ENCODE measurements around the gene C9orf153.
"Not testable (repeated sequence)": the region's sequence is repeated elsewhere in the genome, so short reads cannot be mapped to it uniquely, and the experiment has no call there.

C9orf153 gene

GRCh38 chr9:86200599-86201162 is 58.8 kb downstream of the C9orf153 start:
- no peaks in the 10 kb centered on the region for H3K9me3 ChIP-seq (ENCODE audit: control insufficient read depth, insufficient read depth, low read length)
- H3K4me1 ChIP-seq (ENCODE audit: control insufficient read depth, insufficient read depth, low read length) = no peaks in the 10 kb centered on the region
- DNase-seq (ENCODE audit: low read depth, low spot score) = no peak
- no peaks in the 10 kb centered on the region for H3K27me3 ChIP-seq (ENCODE audit: control insufficient read depth, insufficient read depth, low read length)
- H3K27ac ChIP-seq (ENCODE audit: low read length) = no peak overlapping the region
- WGBS (ENCODE audit: insufficient coverage, insufficient read length) = no CpG with 5 or more reads among the region's 2 CpGs
- no peak overlapping the region for H3K4me3 ChIP-seq (ENCODE audit: low read length)
- no peaks in the 10 kb centered on the region for H3K36me3 ChIP-seq (ENCODE audit: control insufficient read depth, insufficient read depth, low read length)

- Histone ChIP-seq H3K36me3 (ENCODE audit: control insufficient read depth, insufficient read depth, low read length) (no peaks in the 10 kb centered on the region), H3K27me3 (ENCODE audit: control insufficient read depth, insufficient read depth, low read length) (no peaks in the 10 kb centered on the region), H3K27ac (ENCODE audit: low read length) (no peak overlapping the region), H3K9me3 (ENCODE audit: control insufficient read depth, insufficient read depth, low read length) (peaks cover 2% of the 10 kb centered on the region; the same call in 1 of the 2 replicates), H3K4me1 (ENCODE audit: control insufficient read depth, insufficient read depth, low read length) (no peaks in the 10 kb centered on the region), H3K4me3 (ENCODE audit: low read length) (no peak overlapping the region)
- no peak for DNase-seq (ENCODE audit: low read depth, low spot score)
- WGBS (ENCODE audit: insufficient coverage, insufficient read length) = no CpG with 5 or more reads among the region's 4 CpGs
Observed at GRCh38 chr9:86193088-86193487, 66.4 kb downstream of the C9orf153 start.

GRCh38 chr9:86190700-86191099 is 68.8 kb downstream of the C9orf153 start:
- H3K27ac ChIP-seq (ENCODE audit: low read length); H3K36me3 ChIP-seq (ENCODE audit: control insufficient read depth, insufficient read depth, low read length); H3K4me3 ChIP-seq (ENCODE audit: low read length); H3K9me3 ChIP-seq (ENCODE audit: control insufficient read depth, insufficient read depth, low read length); H3K27me3 ChIP-seq (ENCODE audit: control insufficient read depth, insufficient read depth, low read length); DNase-seq (ENCODE audit: low read depth, low spot score); H3K4me1 ChIP-seq (ENCODE audit: control insufficient read depth, insufficient read depth, low read length): not testable (repeated sequence)
- WGBS (ENCODE audit: insufficient coverage, insufficient read length) = no CpG with 5 or more reads among the region's 1 CpG

GRCh38 chr9:86187121-86187520 is 72.3 kb downstream of the C9orf153 start:
- no peak overlapping the region for H3K27ac ChIP-seq (ENCODE audit: low read length)
- DNase-seq (ENCODE audit: low read depth, low spot score) = peak; percentile 43
- H3K36me3 ChIP-seq (ENCODE audit: control insufficient read depth, insufficient read depth, low read length) = no peaks in the 10 kb centered on the region
- H3K9me3 ChIP-seq (ENCODE audit: control insufficient read depth, insufficient read depth, low read length) = no peaks in the 10 kb centered on the region
- H3K4me1 ChIP-seq (ENCODE audit: control insufficient read depth, insufficient read depth, low read length) = no peaks in the 10 kb centered on the region
- H3K27me3 ChIP-seq (ENCODE audit: control insufficient read depth, insufficient read depth, low read length) = no peaks in the 10 kb centered on the region
- no CpG with 5 or more reads among the region's 3 CpGs for WGBS (ENCODE audit: insufficient coverage, insufficient read length)
- no peak overlapping the region for H3K4me3 ChIP-seq (ENCODE audit: low read length)

- Histone ChIP-seq H3K9me3 (ENCODE audit: control insufficient read depth, insufficient read depth, low read length) (no peaks in the 10 kb centered on the region), H3K27ac (ENCODE audit: low read length) (no peak overlapping the region), H3K27me3 (ENCODE audit: control insufficient read depth, insufficient read depth, low read length) (no peaks in the 10 kb centered on the region), H3K4me1 (ENCODE audit: control insufficient read depth, insufficient read depth, low read length) (no peaks in the 10 kb centered on the region), H3K4me3 (ENCODE audit: low read length) (no peak overlapping the region), H3K36me3 (ENCODE audit: control insufficient read depth, insufficient read depth, low read length) (no peaks in the 10 kb centered on the region)
- no peak for DNase-seq (ENCODE audit: low read depth, low spot score)
- no CpG with 5 or more reads among the region's 2 CpGs for WGBS (ENCODE audit: insufficient coverage, insufficient read length)
Observed at GRCh38 chr9:86186696-86187095, 72.8 kb downstream of the C9orf153 start.

GRCh38 chr9:86185872-86186271 is 73.6 kb downstream of the C9orf153 start:
- no peak for DNase-seq (ENCODE audit: low read depth, low spot score)
- H3K9me3 ChIP-seq (ENCODE audit: control insufficient read depth, insufficient read depth, low read length) = no peaks in the 10 kb centered on the region
- H3K4me3 ChIP-seq (ENCODE audit: low read length) = no peak overlapping the region
- no peaks in the 10 kb centered on the region for H3K4me1 ChIP-seq (ENCODE audit: control insufficient read depth, insufficient read depth, low read length)
- H3K36me3 ChIP-seq (ENCODE audit: control insufficient read depth, insufficient read depth, low read length) = no peaks in the 10 kb centered on the region
- no peaks in the 10 kb centered on the region for H3K27me3 ChIP-seq (ENCODE audit: control insufficient read depth, insufficient read depth, low read length)
- H3K27ac ChIP-seq (ENCODE audit: low read length) = no peak overlapping the region
- no CpG with 5 or more reads among the region's 7 CpGs for WGBS (ENCODE audit: insufficient coverage, insufficient read length)

GRCh38 chr9:86184138-86184524 is 75.3 kb downstream of the C9orf153 start:
- Histone ChIP-seq H3K9me3 (ENCODE audit: control insufficient read depth, insufficient read depth, low read length) (no peaks in the 10 kb centered on the region), H3K4me3 (ENCODE audit: low read length) (no peak overlapping the region), H3K36me3 (ENCODE audit: control insufficient read depth, insufficient read depth, low read length) (no peaks in the 10 kb centered on the region), H3K4me1 (ENCODE audit: control insufficient read depth, insufficient read depth, low read length) (peaks cover 1% of the 10 kb centered on the region; the same call in 1 of the 2 replicates), H3K27me3 (ENCODE audit: control insufficient read depth, insufficient read depth, low read length) (no peaks in the 10 kb centered on the region), H3K27ac (ENCODE audit: low read length) (no peak overlapping the region)
- DNase-seq (ENCODE audit: low read depth, low spot score) = no peak
- no CpG with 5 or more reads among the region's 4 CpGs for WGBS (ENCODE audit: insufficient coverage, insufficient read length)

GRCh38 chr9:86183229-86184137 is 76.0 kb downstream of the C9orf153 start:
- no CpG with 5 or more reads among the region's 1 CpG for WGBS (ENCODE audit: insufficient coverage, insufficient read length)

GRCh38 chr9:86181379-86182315 is 77.8 kb downstream of the C9orf153 start:
- WGBS (ENCODE audit: insufficient coverage, insufficient read length) = no CpG with 5 or more reads among the region's 3 CpGs

More at GRCh38 chr9:86183229-86184137, 76.0 kb downstream of the C9orf153 start:
- Histone ChIP-seq H3K4me1 (ENCODE audit: control insufficient read depth, insufficient read depth, low read length) (peaks cover 1% of the 10 kb centered on the region; the same call in 1 of the 2 replicates), H3K9me3 (ENCODE audit: control insufficient read depth, insufficient read depth, low read length) (no peaks in the 10 kb centered on the region), H3K4me3 (ENCODE audit: low read length) (no peak overlapping the region), H3K27ac (ENCODE audit: low read length) (no peak overlapping the region), H3K36me3 (ENCODE audit: control insufficient read depth, insufficient read depth, low read length) (no peaks in the 10 kb centered on the region), H3K27me3 (ENCODE audit: control insufficient read depth, insufficient read depth, low read length) (no peaks in the 10 kb centered on the region)
- no peak for DNase-seq (ENCODE audit: low read depth, low spot score)

GRCh38 chr9:86178503-86178902 is 81.0 kb downstream of the C9orf153 start:
- Histone ChIP-seq H3K27ac (ENCODE audit: low read length) (no peak overlapping the region), H3K27me3 (ENCODE audit: control insufficient read depth, insufficient read depth, low read length) (no peaks in the 10 kb centered on the region), H3K4me3 (ENCODE audit: low read length) (no peak overlapping the region), H3K36me3 (ENCODE audit: control insufficient read depth, insufficient read depth, low read length) (no peaks in the 10 kb centered on the region), H3K4me1 (ENCODE audit: control insufficient read depth, insufficient read depth, low read length) (peaks cover 1% of the 10 kb centered on the region; the same call in 1 of the 2 replicates), H3K9me3 (ENCODE audit: control insufficient read depth, insufficient read depth, low read length) (no peaks in the 10 kb centered on the region)
- no peak for DNase-seq (ENCODE audit: low read depth, low spot score)
- no CpG with 5 or more reads among the region's 5 CpGs for WGBS (ENCODE audit: insufficient coverage, insufficient read length)

More at GRCh38 chr9:86181379-86182315, 77.8 kb downstream of the C9orf153 start:
- Histone ChIP-seq H3K9me3 (ENCODE audit: control insufficient read depth, insufficient read depth, low read length) (no peaks in the 10 kb centered on the region), H3K36me3 (ENCODE audit: control insufficient read depth, insufficient read depth, low read length) (no peaks in the 10 kb centered on the region), H3K27me3 (ENCODE audit: control insufficient read depth, insufficient read depth, low read length) (no peaks in the 10 kb centered on the region), H3K4me1 (ENCODE audit: control insufficient read depth, insufficient read depth, low read length) (peaks cover 1% of the 10 kb centered on the region; the same call in 1 of the 2 replicates), H3K27ac (ENCODE audit: low read length) (no peak overlapping the region), H3K4me3 (ENCODE audit: low read length) (no peak overlapping the region)
- no peak for DNase-seq (ENCODE audit: low read depth, low spot score)

All from iPS DF 6.9 (cell line).